Neural cell (in vitro differentiated cells): ENCODE measurements around the gene C1orf35. TPM values are rescaled to one million over a fixed set of nuclear protein-coding genes. Genes with fewer than 3 reads are reported as not detected.

ENCODE experiments used
- H2AFZ ChIP-seq: fragments of 200-600, 300-800 bp; sonication (generic), shearing (Covaris generic); 2 replicates; pipeline ENCODE4 v1.6.0; 2014; ENCODE audit warnings: low read depth, mild to moderate bottlenecking, antibody characterized with exemption, low read length, moderate library complexity
- H3F3A ChIP-seq: fragments of 200-600 bp; shearing (Covaris generic); 2 replicates; pipeline ENCODE4 v1.6.1; 2016; ENCODE audit warnings: mild to moderate bottlenecking, moderate library complexity, mixed read lengths, antibody characterized with exemption, low read length; ENCODE audit not compliant: insufficient read depth, poor library complexity, severe bottlenecking
- H3K27ac ChIP-seq: fragments of 200-600, 300-800 bp; sonication (generic), shearing (Covaris generic); 2 replicates; pipeline ENCODE4 v1.5.1; 2014; ENCODE audit warnings: mild to moderate bottlenecking, low read length, moderate library complexity
- H3K27me3 ChIP-seq: fragments of 300-800, 200-600 bp; sonication (generic), shearing (Covaris generic); 2 replicates; pipeline ENCODE4 v1.6.0; 2014; ENCODE audit warnings: mild to moderate bottlenecking, low read depth, low read length, moderate library complexity; ENCODE audit not compliant: insufficient read depth
- H3K36me3 ChIP-seq: fragments of 300-800, 200-600 bp; sonication (generic), shearing (Covaris generic); 2 replicates; pipeline ENCODE4 v1.5.1; 2014; ENCODE audit warnings: mild to moderate bottlenecking, antibody characterized with exemption, low read length, moderate library complexity; ENCODE audit not compliant: insufficient read depth
- H3K4me2 ChIP-seq: fragments of 300-800, 200-600 bp; sonication (generic), shearing (Covaris generic); 2 replicates; pipeline ENCODE4 v1.6.0; 2014; ENCODE audit warnings: mild to moderate bottlenecking, low read length
- H3K4me3 ChIP-seq: fragments of 300-800, 200-600 bp; sonication (generic), shearing (Covaris generic); 2 replicates; pipeline ENCODE4 v1.5.1; 2014; ENCODE audit warnings: mild to moderate bottlenecking, low read length, moderate library complexity
- H3K79me2 ChIP-seq: fragments of 200-600 bp; shearing (Covaris generic); replicated peaks from 2 replicates; pipeline ENCODE4 v1.6.0; 2014; ENCODE audit warnings: mild to moderate bottlenecking, low read length, moderate library complexity; ENCODE audit not compliant: insufficient read depth
- H3K9ac ChIP-seq: fragments of 300-800, 200-600 bp; sonication (generic), shearing (Covaris generic); 2 replicates; pipeline ENCODE4 v1.6.1; 2016; ENCODE audit warnings: mild to moderate bottlenecking, low read length, mixed read lengths
- H3K9me2 ChIP-seq: fragments of 200-600 bp; shearing (Covaris generic); 2 replicates; pipeline ENCODE4 v1.6.1; 2016; ENCODE audit warnings: mild to moderate bottlenecking, low read length, mixed read lengths; ENCODE audit not compliant: insufficient read depth
- H3K9me3 ChIP-seq: fragments of 200-600, 300-800 bp; sonication (generic), shearing (Covaris generic); 2 replicates; pipeline ENCODE4 v1.6.1; 2016; ENCODE audit warnings: mild to moderate bottlenecking, mixed run types, low read length, moderate library complexity, mixed read lengths
- H4K20me1 ChIP-seq: fragments of 200-600 bp; shearing (Covaris generic); 2 replicates; pipeline ENCODE4 v1.6.1; 2016; ENCODE audit warnings: mild to moderate bottlenecking, mixed run types; ENCODE audit not compliant: insufficient read depth
- CTCF ChIP-seq: fragments of 450-650 bp; IDR thresholded peaks from 2 replicates; pipeline ENCODE4 v1.5.1; 2014; ENCODE audit warnings: antibody characterized with exemption, mild to moderate bottlenecking, moderate library complexity; ENCODE audit not compliant: poor library complexity, severe bottlenecking
- EP300 ChIP-seq: fragments of 450-650 bp; conservative IDR thresholded peaks from 2 replicates; pipeline ENCODE4 v1.6.1; 2014; ENCODE audit warnings: antibody characterized with exemption, mild to moderate bottlenecking, moderate library complexity; ENCODE audit not compliant: poor library complexity, severe bottlenecking
- EZH2 ChIP-seq: fragments of 200-600, 300-800 bp; shearing (Covaris generic), sonication (generic); IDR thresholded peaks from 2 replicates; pipeline ENCODE4 v1.6.1; 2014; ENCODE audit warnings: antibody characterized with exemption, low read length, borderline replicate concordance, mild to moderate bottlenecking; ENCODE audit not compliant: insufficient read depth, poor library complexity, severe bottlenecking
- MXI1 ChIP-seq: fragments of 450-650 bp; conservative IDR thresholded peaks from 2 replicates; pipeline ENCODE4 v1.6.1; 2014; ENCODE audit warnings: antibody characterized with exemption, mild to moderate bottlenecking; ENCODE audit not compliant: poor library complexity, severe bottlenecking
- POLR2AphosphoS5 ChIP-seq: IDR thresholded peaks from 2 replicates; pipeline ENCODE4 v1.6.1; 2012
- RAD21 ChIP-seq: fragments of 450-650 bp; conservative IDR thresholded peaks from 2 replicates; pipeline ENCODE4 v1.6.1; 2014; ENCODE audit warnings: antibody characterized with exemption, mild to moderate bottlenecking, moderate library complexity
- REST ChIP-seq: IDR thresholded peaks from 2 replicates; pipeline ENCODE4 v1.6.1; 2012; ENCODE audit warnings: borderline replicate concordance
- SMC3 ChIP-seq: fragments of 450-650 bp; conservative IDR thresholded peaks from 2 replicates; pipeline ENCODE4 v1.6.1; 2014; ENCODE audit warnings: antibody characterized with exemption, mild to moderate bottlenecking, moderate library complexity; ENCODE audit not compliant: poor library complexity
- TAF1 ChIP-seq: IDR thresholded peaks from 2 replicates; pipeline ENCODE4 v1.6.1; 2012; ENCODE audit warnings: low read depth
- polyA plus RNA-seq: library from polyadenylated mRNA; depleted of rRNA; stranded (reverse); fragments of >200 nt; gene quantifications from 2 replicates; pipeline ENCODE4 v1.2.3, GENCODE V29; 2014

C1orf35 gene
- polyA plus RNA-seq, 1 donor from 2014 or later, result 32.8 TPM

- peaks cover 18% of the 10 kb centered on the region for H3K79me2 ChIP-seq
- no peaks in the 10 kb centered on the region for H3K9me3 ChIP-seq
- no peaks in the 10 kb centered on the region for H4K20me1 ChIP-seq
- TF ChIP-seq CTCF (no peak), RAD21 (no peak), POLR2AphosphoS5 (no peak), REST (no peak), EZH2 (no peak), MXI1 (no peak), SMC3 (no peak), TAF1 (no peak), EP300 (no peak)
- no peaks in the 10 kb centered on the region for H3K9me2 ChIP-seq
- no peak overlapping the region for H3K9ac ChIP-seq
- no peak overlapping the region for H3K4me2 ChIP-seq
- H3F3A ChIP-seq, result no peaks in the 10 kb centered on the region
- peak overlapping the region; percentile 82 for H3K4me3 ChIP-seq
- H2AFZ ChIP-seq, result no peak overlapping the region
- no peak overlapping the region for H3K27ac ChIP-seq
- no peaks in the 10 kb centered on the region for H3K36me3 ChIP-seq
- no peaks in the 10 kb centered on the region for H3K27me3 ChIP-seq
These were observed 4.5 kb upstream of the C1orf35 start for GRCh38 chr1:228107636-228108035.

GRCh38 chr1:228106800-228107054 is 3.6 kb upstream of the C1orf35 start:
- TF ChIP-seq CTCF, result no peak
- TF ChIP-seq TAF1, result no peak
- TF ChIP-seq POLR2AphosphoS5, result no peak
- no peak for TF ChIP-seq EP300
- no peak for TF ChIP-seq REST
- no peak for TF ChIP-seq SMC3
- TF ChIP-seq MXI1, result no peak
- H3K4me3 ChIP-seq, result no peak overlapping the region

More at GRCh38 chr1:228106800-228107054, 3.6 kb upstream of the C1orf35 start:
- H4K20me1 ChIP-seq, result no peaks in the 10 kb centered on the region
- no peaks in the 10 kb centered on the region for H3K9me3 ChIP-seq
- no peak overlapping the region for H3K27ac ChIP-seq
- no peak overlapping the region for H3K9ac ChIP-seq
- no peaks in the 10 kb centered on the region for H3K36me3 ChIP-seq
- H3K79me2 ChIP-seq, result peaks cover 19% of the 10 kb centered on the region
- H3F3A ChIP-seq, result no peaks in the 10 kb centered on the region
- no peak overlapping the region for H3K4me2 ChIP-seq
- H3K27me3 ChIP-seq, result no peaks in the 10 kb centered on the region
- H2AFZ ChIP-seq, result no peak overlapping the region
- H3K9me2 ChIP-seq, result no peaks in the 10 kb centered on the region
